Nephron (organoid): ENCODE measurements around the gene B4GALT6.

Source experiments
- H3K27ac Mint-ChIP-seq, 3 experiments: 2 replicates each; pipeline ENCODE4 v1.8.0; 2020; ENCODE audit warnings: mixed read lengths in 3 of 3, mild to moderate bottlenecking in 2 of 3, moderate library complexity in 1 of 3
- H3K27me3 Mint-ChIP-seq: 2 replicates; pipeline ENCODE4 v1.8.0; 2021; ENCODE audit warnings: low read depth, mild to moderate bottlenecking, moderate library complexity, mixed read lengths
- H3K36me3 Mint-ChIP-seq: 2 replicates; pipeline ENCODE4 v1.8.0; 2020; ENCODE audit warnings: low read depth, mixed read lengths
- H3K4me1 Mint-ChIP-seq: 2 replicates; pipeline ENCODE4 v1.8.0; 2020; ENCODE audit warnings: mixed read lengths
- H3K4me3 Mint-ChIP-seq, 3 experiments: 2 replicates each; pipeline ENCODE4 v1.8.0; 2020; ENCODE audit warnings: mild to moderate bottlenecking in 3 of 3, mixed read lengths in 3 of 3, moderate library complexity in 2 of 3
- H3K9me3 Mint-ChIP-seq: 2 replicates; pipeline ENCODE4 v1.8.0; 2020; ENCODE audit warnings: mixed read lengths
- TF ChIP-seq, protein P1 (sequence below), 3 experiments: fragments of 200-600 bp; sonication (generic); IDR thresholded peaks; one replicate each; pipeline ENCODE4 v1.5.0; 2021; ENCODE audit warnings: antibody characterized with exemption in 3 of 3; ENCODE audit not compliant: unreplicated experiment in 3 of 3

The B4GALT6 gene

DNA sequence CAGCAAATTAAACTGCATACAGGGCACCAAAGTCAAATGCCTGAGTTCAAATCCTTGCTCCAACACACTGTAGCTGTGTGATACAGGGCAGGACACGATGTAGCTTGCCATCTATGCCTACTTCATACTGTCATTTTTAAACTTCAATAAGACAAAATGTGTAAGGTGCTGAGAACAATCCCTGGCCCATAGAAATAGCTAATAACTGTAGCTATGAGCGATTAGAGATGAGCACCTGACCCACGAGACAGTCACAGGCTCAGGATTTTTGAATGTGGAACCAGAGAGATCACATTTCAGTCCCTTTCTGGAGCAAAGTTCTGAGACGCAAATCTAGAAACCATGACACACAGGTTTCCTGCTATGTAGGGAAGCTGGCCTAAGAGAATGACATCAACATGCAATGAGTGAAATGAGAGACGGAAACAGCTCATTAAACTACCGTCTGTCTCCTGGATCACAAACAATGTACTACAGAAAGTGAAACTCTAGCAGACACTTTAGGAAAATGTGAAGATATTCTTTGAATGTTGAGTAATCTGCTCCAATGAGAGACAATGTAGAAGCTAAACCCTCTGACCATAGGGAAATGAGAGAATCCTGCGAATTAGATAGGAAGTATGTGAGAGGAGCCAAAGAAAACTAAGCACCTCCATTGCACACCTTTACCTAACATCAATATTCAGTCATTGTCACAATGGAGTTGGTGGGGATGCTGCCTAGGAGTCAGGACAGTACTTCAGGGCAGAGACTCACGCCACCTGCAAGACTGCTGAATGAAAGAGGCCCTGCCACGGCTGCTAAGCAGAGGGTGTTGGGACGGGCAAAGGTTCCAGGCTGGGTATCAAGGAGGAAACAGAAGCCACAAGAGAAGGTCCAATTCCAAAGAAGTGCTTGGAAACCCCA, 25.5 kb downstream of the B4GALT6 start:
- Mint-ChIP-seq H3K9me3 (peaks cover 17% of the 10 kb centered on the region), H3K27me3 (no peaks in the 10 kb centered on the region), H3K36me3 (peaks cover 42% of the 10 kb centered on the region), H3K4me3 (no peak overlapping the region), H3K4me1 (peaks cover 12% of the 10 kb centered on the region), H3K27ac (no peak overlapping the region)
- TF ChIP-seq, protein P1, sequence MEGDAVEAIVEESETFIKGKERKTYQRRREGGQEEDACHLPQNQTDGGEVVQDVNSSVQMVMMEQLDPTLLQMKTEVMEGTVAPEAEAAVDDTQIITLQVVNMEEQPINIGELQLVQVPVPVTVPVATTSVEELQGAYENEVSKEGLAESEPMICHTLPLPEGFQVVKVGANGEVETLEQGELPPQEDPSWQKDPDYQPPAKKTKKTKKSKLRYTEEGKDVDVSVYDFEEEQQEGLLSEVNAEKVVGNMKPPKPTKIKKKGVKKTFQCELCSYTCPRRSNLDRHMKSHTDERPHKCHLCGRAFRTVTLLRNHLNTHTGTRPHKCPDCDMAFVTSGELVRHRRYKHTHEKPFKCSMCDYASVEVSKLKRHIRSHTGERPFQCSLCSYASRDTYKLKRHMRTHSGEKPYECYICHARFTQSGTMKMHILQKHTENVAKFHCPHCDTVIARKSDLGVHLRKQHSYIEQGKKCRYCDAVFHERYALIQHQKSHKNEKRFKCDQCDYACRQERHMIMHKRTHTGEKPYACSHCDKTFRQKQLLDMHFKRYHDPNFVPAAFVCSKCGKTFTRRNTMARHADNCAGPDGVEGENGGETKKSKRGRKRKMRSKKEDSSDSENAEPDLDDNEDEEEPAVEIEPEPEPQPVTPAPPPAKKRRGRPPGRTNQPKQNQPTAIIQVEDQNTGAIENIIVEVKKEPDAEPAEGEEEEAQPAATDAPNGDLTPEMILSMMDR (IDR thresholded peaks at IDR 0.05; ENCODE audit: unreplicated experiment in 3 of 3): no peak

DNA sequence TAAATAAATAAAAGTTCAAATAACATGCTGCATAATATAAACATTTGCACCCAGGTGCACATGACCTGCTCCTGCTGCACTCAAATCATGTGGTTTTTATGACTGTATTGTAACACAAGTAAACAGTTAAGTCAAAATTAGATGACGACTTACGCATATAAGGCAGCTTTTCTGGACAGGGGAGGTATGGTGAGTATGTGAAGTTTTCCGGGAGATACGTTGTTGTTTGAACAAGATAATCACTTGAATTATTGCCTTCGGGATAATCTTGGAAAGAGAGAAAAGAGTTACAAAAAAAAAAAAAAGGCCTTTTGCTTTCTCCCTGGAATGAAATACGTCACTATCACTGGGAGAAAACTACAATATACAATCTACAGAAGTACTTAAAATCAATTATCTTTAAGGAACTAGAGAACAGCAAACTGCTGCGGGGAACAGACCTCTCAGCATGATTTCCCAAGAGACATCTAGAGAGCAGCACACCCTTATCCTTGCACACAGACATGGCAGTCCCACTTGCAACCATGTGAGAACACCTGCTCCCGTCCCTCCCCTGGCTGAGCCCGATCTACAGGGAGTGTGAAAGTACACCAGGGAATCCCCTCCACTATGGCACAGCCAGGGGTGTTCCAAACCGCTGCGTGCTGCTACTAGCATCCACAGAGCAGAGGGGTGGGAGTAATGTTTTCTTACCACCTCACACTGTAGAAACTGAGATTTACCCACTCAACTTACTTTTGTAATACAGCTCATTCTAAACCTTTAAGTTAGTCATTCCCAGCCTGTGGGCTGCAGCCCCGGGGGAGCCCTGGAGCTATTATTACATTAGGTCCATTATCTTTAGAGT, 26.3 kb downstream of the B4GALT6 start:
- TF ChIP-seq, protein P1 (IDR thresholded peaks at IDR 0.05; ENCODE audit: unreplicated experiment in 3 of 3): no peak
- peaks cover 17% of the 10 kb centered on the region for H3K9me3 Mint-ChIP-seq

DNA sequence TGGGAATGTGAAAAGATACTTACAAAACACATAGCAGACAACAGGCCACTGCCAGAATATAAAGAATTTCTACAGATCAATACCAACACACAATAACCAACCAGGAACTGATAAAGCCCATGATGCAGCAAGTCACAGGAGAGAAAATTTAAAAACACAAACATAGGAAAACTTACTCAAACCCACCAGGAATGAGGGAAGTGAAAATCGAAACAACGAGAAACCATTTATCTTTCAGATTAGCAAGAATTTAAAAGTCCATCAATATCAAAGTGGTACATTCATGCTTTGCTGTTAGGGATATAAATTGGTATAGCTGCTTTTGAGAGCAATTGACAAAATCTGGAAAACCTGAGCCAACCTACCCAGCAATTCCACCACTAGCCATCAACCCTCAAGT, 27.6 kb downstream of the B4GALT6 start:
- TF ChIP-seq, protein P1 (IDR thresholded peaks at IDR 0.05; ENCODE audit: unreplicated experiment in 3 of 3): no peak
- Mint-ChIP-seq H3K27me3 (no peaks in the 10 kb centered on the region), H3K4me3 (no peak overlapping the region), H3K9me3 (peaks cover 17% of the 10 kb centered on the region), H3K36me3 (peaks cover 32% of the 10 kb centered on the region), H3K27ac (no peak overlapping the region), H3K4me1 (peaks cover 12% of the 10 kb centered on the region)

More for the DNA sequence above, 26.3 kb downstream of the B4GALT6 start:
- Mint-ChIP-seq H3K4me1 (peaks cover 12% of the 10 kb centered on the region), H3K4me3 (no peak overlapping the region), H3K36me3 (peaks cover 41% of the 10 kb centered on the region), H3K27ac (peak overlapping the region in 1 of 3 experiments; percentile 8), H3K27me3 (no peaks in the 10 kb centered on the region)

DNA sequence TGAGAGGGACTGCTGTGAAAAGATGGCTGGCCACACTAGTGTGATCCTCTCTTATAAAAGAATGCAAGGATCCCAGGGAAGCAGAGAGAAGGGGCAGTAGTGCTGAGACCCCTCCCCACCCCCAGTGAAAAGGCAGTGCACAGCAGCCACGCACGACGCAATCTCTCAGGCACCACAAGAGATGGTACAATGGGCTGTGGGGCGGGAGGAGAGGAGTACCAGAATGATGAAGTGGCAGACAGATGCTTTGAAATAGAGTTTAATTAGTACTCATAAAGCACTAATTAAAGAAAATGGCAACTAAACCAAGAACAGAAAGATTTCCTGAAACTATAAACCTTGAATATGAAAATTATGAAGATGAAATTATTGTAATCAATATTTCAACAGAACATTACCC, 29.0 kb downstream of the B4GALT6 start:
- Mint-ChIP-seq H3K27ac (no peak overlapping the region), H3K36me3 (peaks cover 18% of the 10 kb centered on the region), H3K4me3 (no peak overlapping the region), H3K27me3 (no peaks in the 10 kb centered on the region), H3K9me3 (peaks cover 6% of the 10 kb centered on the region), H3K4me1 (peaks cover 12% of the 10 kb centered on the region)
- TF ChIP-seq, protein P1 (IDR thresholded peaks at IDR 0.05; ENCODE audit: unreplicated experiment in 3 of 3): no peak

DNA sequence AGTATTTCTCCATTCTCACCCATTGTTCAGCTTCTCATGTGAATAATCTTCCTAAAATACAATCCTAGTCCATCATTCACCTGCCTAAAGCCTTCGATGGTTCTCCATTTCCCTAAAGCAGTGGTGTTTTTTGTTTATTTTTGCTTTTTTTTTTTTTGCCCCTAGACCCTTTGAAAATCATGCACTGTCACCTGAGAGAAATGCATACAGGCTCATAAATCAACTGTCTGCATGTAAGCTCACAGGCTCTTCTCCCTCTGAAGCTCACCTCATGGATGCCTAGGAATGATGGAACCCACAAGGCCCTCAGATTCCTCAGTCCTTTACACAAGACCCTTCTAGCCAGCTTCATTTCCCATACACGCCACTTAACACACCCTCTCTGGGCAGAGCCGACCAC, 31.5 kb downstream of the B4GALT6 start:
- Mint-ChIP-seq H3K4me1 (peaks cover 7% of the 10 kb centered on the region), H3K9me3 (no peaks in the 10 kb centered on the region), H3K4me3 (no peak overlapping the region), H3K27ac (no peak overlapping the region), H3K36me3 (peaks cover 5% of the 10 kb centered on the region), H3K27me3 (no peaks in the 10 kb centered on the region)
- TF ChIP-seq, protein P1 (IDR thresholded peaks at IDR 0.05; ENCODE audit: unreplicated experiment in 3 of 3): no peak
